ENCODE results near the gene FSTL5. TPM values are rescaled to one million over a fixed set of nuclear protein-coding genes. Genes with fewer than 3 reads are reported as not detected.

Gene FSTL5
- total and polyA plus RNA-seq, 2 of the 8 experiments (the other 6 are each of a cell fraction or from before 2014, with no cell fraction given) = 0.09 to 0.32 TPM

GRCh38 chr4:161403781-161404180 lies 760.0 kb downstream of the FSTL5 start:
- H2BK5ac ChIP-seq (ENCODE audit: low read depth, low read length) = no peak overlapping the region
- no peak overlapping the region for H3K4ac ChIP-seq (replicated peaks; ENCODE audit: insufficient read length, low read depth, low read length)
- H3K79me1 ChIP-seq (ENCODE audit: low read depth, low read length) = no peaks in the 10 kb centered on the region
- POLR2A ChIA-PET (ENCODE audit: partially characterized antibody) = no interaction called here
- no peak overlapping the region for H2BK15ac ChIP-seq (ENCODE audit: low read length)
- no peak overlapping the region for H2BK120ac ChIP-seq (replicated peaks; ENCODE audit: low read depth, low read length)
- peaks cover 0 to 5% (median 0%) of the 10 kb centered on the region in 4 experiments; a peak in 1 of 7 replicates for H3K4me1 ChIP-seq (replicated peaks in 1 of 4; ENCODE audit: control insufficient read depth in 3 of 4, insufficient read depth in 4 of 4, low read length in 3 of 4)
- no peaks in the 10 kb centered on the region for H3K79me2 ChIP-seq (ENCODE audit: control insufficient read depth in 1 of 2, insufficient read depth in 2 of 2, low read length in 2 of 2)
- no peaks in the 10 kb centered on the region for H3K9me3 ChIP-seq (ENCODE audit: insufficient read depth in 2 of 2, low read depth in 1 of 2, low read length in 1 of 2)
- H2AFZ ChIP-seq (ENCODE audit: low read length) = peak overlapping the region; percentile 31; the same call in 1 of the 2 replicates
- no peaks in the 10 kb centered on the region for H3K27me3 ChIP-seq (replicated peaks in 1 of 4; ENCODE audit: control insufficient read depth in 3 of 4, extremely low read depth in 1 of 4, insufficient read depth in 3 of 4, low read length in 3 of 4)
- TF ChIP-seq RXRA (IDR thresholded peaks at IDR 0.05; ENCODE audit: insufficient read depth, low read depth, low read length) (no peak), SIN3A (conservative IDR thresholded peaks at IDR 0.05 in 1 of 2, IDR thresholded peaks at IDR 0.05 in 1 of 2; ENCODE audit: low read depth in 1 of 2, low read length in 2 of 2) (no peak), BCL11A (IDR thresholded peaks at IDR 0.05; ENCODE audit: low read depth in 2 of 2, low read length in 2 of 2) (no peak), SUZ12 (IDR thresholded peaks at IDR 0.05; ENCODE audit: low read length) (no peak), USF2 (IDR thresholded peaks at IDR 0.05; ENCODE audit: low read length) (no peak), RAD21 (IDR thresholded peaks at IDR 0.05 in 1 of 2, conservative IDR thresholded peaks at IDR 0.05 in 1 of 2; ENCODE audit: low read depth in 2 of 2, low read length in 2 of 2) (no peak)
- H4K5ac ChIP-seq (ENCODE audit: insufficient read length, low read depth, low read length) = no peak overlapping the region
- no peak overlapping the region for H3K4me3 ChIP-seq (ENCODE audit: extremely low read depth in 1 of 4, insufficient read depth in 2 of 4, low read depth in 3 of 4, low read length in 4 of 4)
- H3K27ac ChIP-seq (ENCODE audit: low read depth, low read length) = no peak overlapping the region
- H3K4me2 ChIP-seq (ENCODE audit: insufficient read depth in 1 of 2, low read depth in 2 of 2, low read length in 2 of 2) = no peak overlapping the region
- no peaks in the 10 kb centered on the region for H3K36me3 ChIP-seq (ENCODE audit: control insufficient read depth in 2 of 4, insufficient read depth in 4 of 4, low read length in 3 of 4)
- no peak overlapping the region for H3K18ac ChIP-seq (ENCODE audit: extremely low read depth, low read length)
- DNase-seq (ENCODE audit: low read depth in 1 of 2, low spot score in 2 of 2) (no peak), FAIRE-seq (no peak)
- no peak overlapping the region for H3K23ac ChIP-seq (ENCODE audit: insufficient read length)
- H4K20me1 ChIP-seq (replicated peaks in 1 of 2; ENCODE audit: control insufficient read depth in 1 of 2, insufficient read depth in 2 of 2, low read length in 2 of 2) = no peaks in the 10 kb centered on the region
- no peak overlapping the region for H3K14ac ChIP-seq (ENCODE audit: insufficient read length)
- no peak overlapping the region for H4K8ac ChIP-seq (ENCODE audit: extremely low read depth, insufficient read depth, low read length)
- no peak overlapping the region for H2BK20ac ChIP-seq (ENCODE audit: low read length)
- H3K23me2 ChIP-seq (ENCODE audit: low read depth, low read length) = no peaks in the 10 kb centered on the region
- H3K56ac ChIP-seq (replicated peaks; ENCODE audit: insufficient read length, low read depth, low read length) = no peak overlapping the region
- no peak overlapping the region for H4K91ac ChIP-seq (replicated peaks; ENCODE audit: insufficient read length, low read length)
- CTCF ChIA-PET (ENCODE audit: partially characterized antibody) = interaction anchor here (1.0 kb wide), 1 partner anchor 10 kb away, joined by 3 read pairs; no protein-coding TSS in a partner anchor
- WGBS, 2 experiments (ENCODE audit: extremely low coverage in 1 of 2, insufficient coverage in 1 of 2, insufficient read length in 1 of 2, insufficient replicate concordance in 2 of 2, low coverage in 1 of 2, low lambda C conversion rate in 2 of 2, missing lambda C conversion rate in 1 of 2) = 92% methylated on average over 3 of the region's 3 CpGs; no CpG with 5 or more reads in 1 of the 2 experiments
- H2BK12ac ChIP-seq (ENCODE audit: low read depth, low read length) = no peak overlapping the region
- no peak overlapping the region for H3K9ac ChIP-seq (replicated peaks in 1 of 4; ENCODE audit: extremely low read depth in 1 of 4, low read depth in 3 of 4, low read length in 3 of 4)
- H2AK5ac ChIP-seq (ENCODE audit: low read depth, low read length) = no peak overlapping the region

Data from H1 (cell line).